ENCODE measurements around the gene GPX2.

The GPX2 gene

DNA sequence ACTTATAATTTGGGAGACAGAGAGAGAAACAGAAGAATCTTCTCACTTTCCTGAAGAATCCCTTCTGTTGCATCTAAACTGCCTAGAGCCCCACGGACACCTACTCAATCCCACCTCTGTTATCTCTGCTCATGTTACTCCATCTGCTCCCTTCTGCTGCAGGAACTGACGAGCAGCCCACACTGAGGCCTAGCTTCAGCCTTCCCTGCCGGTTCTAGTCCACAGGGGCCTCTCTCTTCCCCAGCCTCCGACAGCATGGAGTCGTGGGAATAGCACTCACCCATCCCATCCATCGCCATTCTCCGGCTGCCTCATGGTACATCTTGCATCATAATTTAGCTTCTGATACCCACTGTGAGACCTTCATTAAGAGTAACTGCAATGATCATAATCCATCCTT, 25.6 kb upstream of the GPX2 start:
- H3K9me3 ChIP-seq (replicated peaks; ENCODE audit: insufficient read depth, low read length) = no peaks in the 10 kb centered on the region
- H3K9ac ChIP-seq (ENCODE audit: low read length) = no peak overlapping the region
- no peaks in the 10 kb centered on the region for H3K36me3 ChIP-seq (replicated peaks; ENCODE audit: insufficient read depth, low read length)
- H2AFZ ChIP-seq (ENCODE audit: low read length) = no peak overlapping the region
- TF ChIP-seq EZH2 (optimal IDR thresholded peaks at IDR 0.05; ENCODE audit: low read depth, low read length) (no peak), EZH2phosphoT487 (IDR thresholded peaks at IDR 0.05; ENCODE audit: low read length) (no peak)
- TF ChIP-seq, protein P1, sequence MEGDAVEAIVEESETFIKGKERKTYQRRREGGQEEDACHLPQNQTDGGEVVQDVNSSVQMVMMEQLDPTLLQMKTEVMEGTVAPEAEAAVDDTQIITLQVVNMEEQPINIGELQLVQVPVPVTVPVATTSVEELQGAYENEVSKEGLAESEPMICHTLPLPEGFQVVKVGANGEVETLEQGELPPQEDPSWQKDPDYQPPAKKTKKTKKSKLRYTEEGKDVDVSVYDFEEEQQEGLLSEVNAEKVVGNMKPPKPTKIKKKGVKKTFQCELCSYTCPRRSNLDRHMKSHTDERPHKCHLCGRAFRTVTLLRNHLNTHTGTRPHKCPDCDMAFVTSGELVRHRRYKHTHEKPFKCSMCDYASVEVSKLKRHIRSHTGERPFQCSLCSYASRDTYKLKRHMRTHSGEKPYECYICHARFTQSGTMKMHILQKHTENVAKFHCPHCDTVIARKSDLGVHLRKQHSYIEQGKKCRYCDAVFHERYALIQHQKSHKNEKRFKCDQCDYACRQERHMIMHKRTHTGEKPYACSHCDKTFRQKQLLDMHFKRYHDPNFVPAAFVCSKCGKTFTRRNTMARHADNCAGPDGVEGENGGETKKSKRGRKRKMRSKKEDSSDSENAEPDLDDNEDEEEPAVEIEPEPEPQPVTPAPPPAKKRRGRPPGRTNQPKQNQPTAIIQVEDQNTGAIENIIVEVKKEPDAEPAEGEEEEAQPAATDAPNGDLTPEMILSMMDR (IDR thresholded peaks at IDR 0.05; ENCODE audit: low read length) = no peak
- peaks cover 15% of the 10 kb centered on the region; the same call in 1 of the 2 replicates for H3F3A ChIP-seq (ENCODE audit: insufficient read depth, low read length)
- peak overlapping the region; percentile 45 for H3K4me2 ChIP-seq (ENCODE audit: low read depth, low read length)
- peaks cover 38% of the 10 kb centered on the region for H3K4me1 ChIP-seq (ENCODE audit: low read length)
- no peak for DNase-seq
- H3K27me3 ChIP-seq (replicated peaks; ENCODE audit: insufficient read depth, low read length) = no peaks in the 10 kb centered on the region
- peak overlapping the region; percentile 73; the same call in 1 of the 2 replicates for H3K27ac ChIP-seq (ENCODE audit: low read length)
- no peaks in the 10 kb centered on the region for H4K20me1 ChIP-seq (ENCODE audit: insufficient read depth, low read length)
- H3K79me2 ChIP-seq (ENCODE audit: low read length) = peaks cover 12% of the 10 kb centered on the region
- H3K4me3 ChIP-seq (ENCODE audit: low read length) = peak overlapping the region; percentile 5; the same call in 1 of the 2 replicates
- H3K9me2 ChIP-seq (replicated peaks; ENCODE audit: insufficient read depth, low read length) = no peaks in the 10 kb centered on the region

DNA sequence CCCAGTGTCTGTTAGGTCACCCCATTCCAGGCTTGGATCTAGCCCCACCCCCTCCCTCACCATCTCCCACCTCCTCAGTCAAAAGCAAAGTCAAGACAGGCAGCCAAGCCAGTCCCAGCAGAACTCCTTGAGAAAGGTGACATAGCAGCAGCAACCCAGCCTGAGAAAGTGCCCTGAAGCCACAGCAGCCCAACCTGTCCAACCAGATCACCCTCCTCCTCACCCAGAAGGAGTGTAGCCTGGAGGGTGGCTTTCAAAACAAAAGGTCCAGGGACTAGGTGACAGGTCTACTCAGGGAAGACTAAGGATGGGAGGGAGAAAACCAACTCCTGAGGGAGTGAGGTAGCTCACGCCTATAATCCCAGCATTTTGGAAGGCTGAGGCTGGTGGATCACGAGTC, 24.4 kb upstream of the GPX2 start:
- Histone ChIP-seq H3K27me3 (replicated peaks; ENCODE audit: insufficient read depth, low read length) (no peaks in the 10 kb centered on the region), H3K36me3 (replicated peaks; ENCODE audit: insufficient read depth, low read length) (no peaks in the 10 kb centered on the region), H3K9me2 (replicated peaks; ENCODE audit: insufficient read depth, low read length) (no peaks in the 10 kb centered on the region), H4K20me1 (ENCODE audit: insufficient read depth, low read length) (no peaks in the 10 kb centered on the region), H3K4me1 (ENCODE audit: low read length) (peaks cover 38% of the 10 kb centered on the region), H3K4me2 (ENCODE audit: low read depth, low read length) (no peak overlapping the region), H3K9me3 (replicated peaks; ENCODE audit: insufficient read depth, low read length) (no peaks in the 10 kb centered on the region), H3K79me2 (ENCODE audit: low read length) (peaks cover 12% of the 10 kb centered on the region), H3F3A (ENCODE audit: insufficient read depth, low read length) (peaks cover 15% of the 10 kb centered on the region; the same call in 1 of the 2 replicates), H3K4me3 (ENCODE audit: low read length) (no peak overlapping the region), H3K27ac (ENCODE audit: low read length) (no peak overlapping the region; the same call in 1 of the 2 replicates), H2AFZ (ENCODE audit: low read length) (no peak overlapping the region), H3K9ac (ENCODE audit: low read length) (no peak overlapping the region)
- no peak for DNase-seq
- TF ChIP-seq, protein P1 (IDR thresholded peaks at IDR 0.05; ENCODE audit: low read length) = no peak
- no peak for TF ChIP-seq EZH2phosphoT487 (IDR thresholded peaks at IDR 0.05; ENCODE audit: low read length)

DNA sequence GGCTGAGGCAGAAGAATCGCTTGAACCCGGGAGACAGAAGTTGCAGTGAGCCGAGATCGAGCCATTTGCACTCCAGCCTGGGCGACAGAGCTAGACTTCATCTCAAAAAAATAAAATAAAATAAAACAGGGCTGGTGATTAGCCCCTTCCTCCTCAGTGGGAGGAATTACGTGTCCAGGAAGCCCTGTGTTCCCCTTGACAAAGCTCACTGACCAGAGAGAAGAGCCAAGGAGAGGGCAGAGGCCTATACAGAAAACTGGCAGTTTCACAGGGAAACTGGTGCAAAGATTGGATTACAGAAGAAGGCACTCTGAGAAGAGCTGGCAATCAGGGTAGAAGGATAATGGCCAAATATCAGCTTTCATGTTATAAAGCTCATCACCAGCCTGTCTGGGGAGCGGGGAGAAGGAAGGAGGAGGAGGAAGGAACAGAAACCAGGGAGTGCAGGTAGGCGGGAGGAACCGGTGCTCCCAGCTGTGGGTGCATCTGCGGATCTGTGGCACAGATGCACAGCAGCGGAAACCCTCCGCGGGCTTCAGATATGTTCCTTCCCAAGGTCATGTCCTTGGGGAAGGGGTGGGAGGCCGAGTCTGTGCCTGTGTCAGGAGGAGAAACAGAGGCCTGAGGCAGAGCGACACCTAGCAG, 22.9 kb upstream of the GPX2 start:
- H3F3A ChIP-seq (ENCODE audit: insufficient read depth, low read length) = peaks cover 15% of the 10 kb centered on the region; the same call in 1 of the 2 replicates
- no peaks in the 10 kb centered on the region for H4K20me1 ChIP-seq (ENCODE audit: insufficient read depth, low read length)
- no peaks in the 10 kb centered on the region for H3K27me3 ChIP-seq (replicated peaks; ENCODE audit: insufficient read depth, low read length)
- H3K27ac ChIP-seq (ENCODE audit: low read length) = no peak overlapping the region
- H3K36me3 ChIP-seq (replicated peaks; ENCODE audit: insufficient read depth, low read length) = no peaks in the 10 kb centered on the region
- H3K9me2 ChIP-seq (replicated peaks; ENCODE audit: insufficient read depth, low read length) = no peaks in the 10 kb centered on the region
- no peak overlapping the region for H3K9ac ChIP-seq (ENCODE audit: low read length)
- TF ChIP-seq, protein P1 (IDR thresholded peaks at IDR 0.05; ENCODE audit: low read length) = no peak
- TF ChIP-seq EZH2 (optimal IDR thresholded peaks at IDR 0.05; ENCODE audit: low read depth, low read length) (no peak), EZH2phosphoT487 (IDR thresholded peaks at IDR 0.05; ENCODE audit: low read length) (no peak)
- H2AFZ ChIP-seq (ENCODE audit: low read length) = no peak overlapping the region
- no peak overlapping the region for H3K4me2 ChIP-seq (ENCODE audit: low read depth, low read length)
- no peak for DNase-seq
- H3K9me3 ChIP-seq (replicated peaks; ENCODE audit: insufficient read depth, low read length) = no peaks in the 10 kb centered on the region
- peaks cover 36% of the 10 kb centered on the region for H3K4me1 ChIP-seq (ENCODE audit: low read length)
- H3K79me2 ChIP-seq (ENCODE audit: low read length) = peaks cover 5% of the 10 kb centered on the region
- no peak overlapping the region for H3K4me3 ChIP-seq (ENCODE audit: low read length)

All from MM.1S (cell line).